HL-60 (cell line): ENCODE data around the gene PLVAP.

Source experiments
- DNase-seq, 2 experiments: peaks; one replicate each; pipeline ENCODE4 v3.0.0-alpha.2; 2010 to 2020; ENCODE audit warnings: low read depth in 1 of 2, low spot score in 1 of 2
- H3K27ac ChIP-seq: fragments of 250-450 bp; sonication (Bioruptor Pico); replicated peaks from 2 replicates; pipeline ENCODE4 v1.5.1; 2020; ENCODE audit warnings: mild to moderate bottlenecking, moderate library complexity
- H3K27me3 ChIP-seq: fragments of 250-450 bp; sonication (Bioruptor Pico); 2 replicates; pipeline ENCODE4 v1.5.1; 2021; ENCODE audit warnings: mild to moderate bottlenecking, moderate library complexity; ENCODE audit not compliant: insufficient read depth, poor library complexity, severe bottlenecking
- H3K4me3 ChIP-seq: replicated peaks from 2 replicates; pipeline ENCODE4 v1.5.1; 2011; ENCODE audit warnings: mild to moderate bottlenecking, control low read depth, low read length; ENCODE audit not compliant: insufficient read depth
- CTCF ChIP-seq: IDR thresholded peaks from one replicate; pipeline ENCODE4 v1.5.1; 2011; ENCODE audit warnings: low read length, control low read depth, inconsistent platforms; ENCODE audit not compliant: insufficient read depth
- GABPA ChIP-seq: IDR thresholded peaks from 2 replicates; pipeline ENCODE4 v1.6.1; 2012; ENCODE audit warnings: low read depth
- POLR2AphosphoS5 ChIP-seq: IDR thresholded peaks from 2 replicates; pipeline ENCODE4 v1.6.1; 2012; ENCODE audit warnings: low read depth
- REST ChIP-seq: IDR thresholded peaks from 2 replicates; pipeline ENCODE4 v1.6.1; 2012; ENCODE audit warnings: low read depth; ENCODE audit not compliant: insufficient replicate concordance
- SPI1 ChIP-seq: IDR thresholded peaks from 2 replicates; pipeline ENCODE4 v1.6.1; 2012; ENCODE audit warnings: low read depth, mild to moderate bottlenecking, borderline replicate concordance

Gene PLVAP

GRCh38 chr19:17312189-17313113, 64.7 kb downstream of the PLVAP start:
- Histone ChIP-seq H3K27me3 (no peaks in the 10 kb centered on the region), H3K27ac (no peak overlapping the region), H3K4me3 (no peak overlapping the region)
- DNase-seq, result no peak
- no peak for TF ChIP-seq POLR2AphosphoS5

- TF ChIP-seq CTCF (no peak), POLR2AphosphoS5 (no peak), SPI1 (no peak), GABPA (no peak), REST (no peak)
- no peak overlapping the region for H3K27ac ChIP-seq
- DNase-seq, result no peak
These were observed 65.5 kb downstream of the PLVAP start for GRCh38 chr19:17311455-17312188.

GRCh38 chr19:17309965-17310461, 67.1 kb downstream of the PLVAP start:
- H3K4me3 ChIP-seq, result peak overlapping the region; percentile 98
- no peak for DNase-seq

More at GRCh38 chr19:17311455-17312188, 65.5 kb downstream of the PLVAP start:
- no peaks in the 10 kb centered on the region for H3K27me3 ChIP-seq
- H3K4me3 ChIP-seq, result no peak overlapping the region

More at GRCh38 chr19:17309965-17310461, 67.1 kb downstream of the PLVAP start:
- TF ChIP-seq REST, result no peak
- TF ChIP-seq POLR2AphosphoS5, result no peak
- peak; percentile 86 for TF ChIP-seq GABPA
- no peak for TF ChIP-seq CTCF
- no peak for TF ChIP-seq SPI1
- H3K27me3 ChIP-seq, result no peaks in the 10 kb centered on the region
- H3K27ac ChIP-seq, result peak overlapping the region; percentile 64
